ENCODE measurements around the gene BGLAP.

Gene BGLAP

GRCh38 chr1:156198831-156199349 lies 43.1 kb upstream of the BGLAP start:
- DNase-seq (ENCODE audit: extremely low read depth, low read depth) = no peak
- no peak overlapping the region for H3K4me3 ChIP-seq (replicated peaks; ENCODE audit: low read depth, low read length)
- TF ChIP-seq CTCF (IDR thresholded peaks at IDR 0.05; ENCODE audit: low read depth, low read length, missing control alignments) = no peak

GRCh38 chr1:156200044-156200443 lies 41.9 kb upstream of the BGLAP start:
- no peak for DNase-seq (ENCODE audit: extremely low read depth, low read depth)

GRCh38 chr1:156203331-156203730 lies 38.7 kb upstream of the BGLAP start:
- DNase-seq (ENCODE audit: extremely low read depth, low read depth) = no peak
- no peak for TF ChIP-seq CTCF (IDR thresholded peaks at IDR 0.05; ENCODE audit: low read depth, low read length, missing control alignments)
- no peak overlapping the region for H3K4me3 ChIP-seq (replicated peaks; ENCODE audit: low read depth, low read length)

More at GRCh38 chr1:156200044-156200443, 41.9 kb upstream of the BGLAP start:
- no peak for TF ChIP-seq CTCF (IDR thresholded peaks at IDR 0.05; ENCODE audit: low read depth, low read length, missing control alignments)
- no peak overlapping the region for H3K4me3 ChIP-seq (replicated peaks; ENCODE audit: low read depth, low read length)

GRCh38 chr1:156204686-156205085 lies 37.3 kb upstream of the BGLAP start:
- no peak for DNase-seq (ENCODE audit: extremely low read depth, low read depth)

GRCh38 chr1:156211243-156211642 lies 30.7 kb upstream of the BGLAP start:
- no peak for DNase-seq (ENCODE audit: extremely low read depth, low read depth)
- no peak for TF ChIP-seq CTCF (IDR thresholded peaks at IDR 0.05; ENCODE audit: low read depth, low read length, missing control alignments)
- H3K4me3 ChIP-seq (replicated peaks; ENCODE audit: low read depth, low read length) = no peak overlapping the region

More at GRCh38 chr1:156204686-156205085, 37.3 kb upstream of the BGLAP start:
- no peak overlapping the region for H3K4me3 ChIP-seq (replicated peaks; ENCODE audit: low read depth, low read length)
- TF ChIP-seq CTCF (IDR thresholded peaks at IDR 0.05; ENCODE audit: low read depth, low read length, missing control alignments) = no peak

GRCh38 chr1:156212130-156212529 lies 29.9 kb upstream of the BGLAP start:
- TF ChIP-seq CTCF (IDR thresholded peaks at IDR 0.05; ENCODE audit: low read depth, low read length, missing control alignments) = no peak
- H3K4me3 ChIP-seq (replicated peaks; ENCODE audit: low read depth, low read length) = peak overlapping the region; percentile 60
- no peak for DNase-seq (ENCODE audit: extremely low read depth, low read depth)
